HG03025 (cell line): Measurements from ENCODE around the gene SKA1.

Source experiments
- ATAC-seq: cut with Tn5 transposase; IDR thresholded peaks from one replicate; pipeline ENCODE4 v1.9.1; 2021; ENCODE audit warnings: mild to moderate bottlenecking, moderate library complexity; ENCODE audit not compliant: unreplicated experiment, low FRiP score

The SKA1 gene

GRCh38 chr18:50374753-50375391 lies at the start of gene SKA1:
TSS of gene SKA1 (plus strand) at chr18:50375046. CDS start at chr18:50375831, 785 bp downstream.
- peak; percentile 91 for ATAC-seq

- no peak for ATAC-seq
Measured at GRCh38 chr18:50327983-50328382, 46.9 kb upstream of the SKA1 start.

DNA sequence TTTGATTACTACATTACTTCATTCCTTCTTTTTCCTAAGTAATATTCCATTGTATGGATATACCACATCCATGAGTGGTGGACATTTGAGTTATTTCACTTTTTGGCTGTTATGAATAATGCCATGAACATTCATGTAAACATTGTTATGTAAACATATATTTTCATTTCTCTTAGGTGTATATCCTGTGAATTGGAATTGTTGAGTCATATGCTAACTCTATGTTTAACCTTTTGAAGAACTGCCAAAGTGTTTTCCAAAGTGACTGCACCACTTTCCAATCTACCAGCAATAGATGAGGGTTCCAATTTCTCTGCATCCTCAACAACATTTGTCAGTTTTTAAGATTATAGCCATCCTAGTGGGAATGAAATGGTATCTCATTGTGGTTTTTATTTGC lies 44.7 kb upstream of the SKA1 start:
- no peak for ATAC-seq

DNA sequence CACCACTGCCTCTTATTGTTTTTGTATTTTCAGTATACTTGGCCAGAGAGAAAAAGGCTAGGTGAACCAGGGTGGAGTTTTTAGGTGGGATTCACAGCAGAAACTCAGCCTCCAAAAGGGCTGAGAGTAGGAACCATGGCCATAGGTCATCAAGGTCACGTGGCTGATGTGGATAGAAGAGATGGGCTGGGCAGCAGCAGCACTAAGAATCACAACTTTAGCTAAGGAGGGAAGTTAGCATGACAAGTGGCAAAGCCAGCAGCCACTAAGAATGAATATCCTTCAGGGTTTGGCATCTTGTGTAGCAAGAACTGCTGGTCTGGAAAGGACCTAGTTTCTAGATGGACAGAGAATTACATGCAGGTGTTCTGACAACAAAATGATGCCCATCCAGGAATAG lies 43.2 kb upstream of the SKA1 start:
- ATAC-seq, result no peak

DNA sequence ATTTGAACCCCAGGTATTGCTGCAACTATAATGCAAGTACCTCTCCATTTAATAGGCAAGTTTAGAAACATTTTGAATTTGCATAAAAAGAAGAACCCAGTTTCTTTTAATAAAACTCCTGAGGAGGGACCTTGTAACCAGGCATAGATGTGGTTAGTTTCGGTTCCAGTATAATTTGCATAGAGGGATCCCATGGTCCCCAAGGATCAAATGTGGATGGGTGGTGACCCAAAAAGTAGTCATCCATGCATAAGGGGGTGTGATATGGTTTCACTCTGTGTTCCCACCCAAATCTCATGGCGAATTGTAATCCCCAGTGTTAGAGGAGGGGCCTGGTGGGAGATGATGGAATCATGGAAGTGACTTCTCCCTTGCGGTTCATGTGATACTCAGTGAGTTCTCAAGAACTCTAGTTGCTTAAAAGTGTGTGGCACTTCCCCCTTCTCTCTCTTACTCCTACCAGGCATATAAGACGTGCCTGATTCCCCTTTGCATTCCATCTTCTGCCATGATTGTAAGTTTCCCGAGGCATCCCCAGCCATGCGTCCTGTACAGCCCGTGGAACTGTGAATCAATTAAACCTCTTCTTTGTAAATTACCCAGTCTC lies 40.2 kb upstream of the SKA1 start:
- peak; percentile 53 for ATAC-seq

- no peak for ATAC-seq
Measured at GRCh38 chr18:50338122-50338521, 36.7 kb upstream of the SKA1 start.

DNA sequence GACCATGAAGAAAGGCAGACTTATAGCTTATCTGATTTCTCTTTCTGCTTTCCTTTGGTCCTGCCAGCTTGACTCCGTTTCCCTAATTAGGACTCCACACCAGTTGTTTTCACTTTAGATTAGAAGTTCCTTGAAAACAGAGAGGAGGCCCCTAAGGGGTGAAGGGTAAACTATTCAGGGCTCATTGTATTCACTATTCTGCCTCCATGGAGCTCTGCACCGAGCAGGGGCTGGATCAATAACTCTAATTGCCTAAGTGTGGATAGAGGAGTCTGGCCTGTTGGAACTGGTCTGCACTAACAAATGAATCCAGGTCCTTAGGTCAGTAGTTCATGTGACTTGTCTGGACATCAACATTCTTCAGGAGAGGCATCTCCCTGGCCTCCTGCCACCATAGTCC lies 36.1 kb upstream of the SKA1 start:
- ATAC-seq, result no peak

GRCh38 chr18:50340078-50340477 lies 34.8 kb upstream of the SKA1 start:
- ATAC-seq, result no peak

GRCh38 chr18:50341443-50341842 lies 33.4 kb upstream of the SKA1 start:
- no peak for ATAC-seq

DNA sequence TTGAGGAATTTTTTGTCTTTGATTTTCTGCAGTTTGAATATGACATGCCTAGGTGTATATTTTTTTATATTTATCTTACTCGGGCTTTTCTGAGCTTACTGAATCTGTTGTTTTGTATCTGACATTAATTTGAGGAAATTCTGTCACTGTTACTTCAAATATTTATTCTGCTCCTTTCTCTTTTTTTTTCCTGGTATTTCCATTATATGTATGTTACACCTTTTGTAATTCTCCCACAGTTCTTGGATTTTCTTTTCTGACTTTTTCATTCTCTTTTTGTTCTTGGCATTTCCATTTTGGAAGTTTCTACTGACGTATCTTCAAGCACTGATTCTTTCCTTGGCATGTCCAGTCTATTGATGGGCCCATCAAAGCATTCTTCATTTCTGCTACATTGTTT lies 24.1 kb upstream of the SKA1 start:
- no peak for ATAC-seq

DNA sequence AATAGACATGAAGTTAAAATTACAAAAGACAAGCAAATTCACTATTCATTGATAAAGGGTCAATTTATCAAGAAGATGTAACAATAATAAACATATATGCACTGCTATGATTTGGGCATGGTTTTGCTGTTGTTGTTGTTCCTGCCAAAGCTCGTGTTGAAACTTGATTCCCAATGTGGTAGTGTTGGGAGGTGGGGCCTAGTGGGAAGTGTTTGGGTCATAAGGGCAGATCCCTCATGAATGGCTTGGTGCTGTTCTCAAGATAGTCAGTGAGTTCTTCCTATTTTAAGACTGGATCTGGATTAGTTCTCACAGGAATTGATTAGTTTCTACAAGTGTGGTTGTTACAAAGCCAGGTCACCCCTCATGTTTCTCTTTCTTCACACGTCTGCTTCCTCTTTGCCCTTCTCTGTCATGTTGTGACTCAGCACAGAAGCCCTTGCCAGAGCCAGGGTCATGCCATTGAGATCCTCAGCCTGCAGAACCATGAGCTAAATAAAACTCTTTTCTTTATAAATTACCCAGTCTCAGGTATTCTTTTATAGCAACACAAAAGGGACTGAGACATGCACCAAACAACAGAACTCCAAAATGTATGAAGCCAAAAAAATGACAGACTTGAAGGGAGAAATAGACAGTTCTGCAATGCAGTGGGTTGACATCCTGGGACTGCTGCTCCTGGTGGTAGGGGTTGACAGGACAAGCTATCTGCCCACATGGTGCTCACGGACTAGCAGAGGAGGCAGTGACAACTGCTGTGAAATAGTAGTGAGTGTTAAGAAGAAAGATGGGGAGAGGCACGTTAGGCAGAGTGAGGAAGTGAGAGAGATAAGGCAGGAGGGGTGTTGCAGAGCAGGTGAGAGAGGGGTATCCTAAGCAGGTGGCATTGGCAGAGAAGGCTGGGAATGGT lies 18.6 kb upstream of the SKA1 start:
- ATAC-seq, result no peak

GRCh38 chr18:50358844-50359243 lies 16.0 kb upstream of the SKA1 start:
- no peak for ATAC-seq

GRCh38 chr18:50359806-50360205 lies 15.0 kb upstream of the SKA1 start:
- no peak for ATAC-seq

DNA sequence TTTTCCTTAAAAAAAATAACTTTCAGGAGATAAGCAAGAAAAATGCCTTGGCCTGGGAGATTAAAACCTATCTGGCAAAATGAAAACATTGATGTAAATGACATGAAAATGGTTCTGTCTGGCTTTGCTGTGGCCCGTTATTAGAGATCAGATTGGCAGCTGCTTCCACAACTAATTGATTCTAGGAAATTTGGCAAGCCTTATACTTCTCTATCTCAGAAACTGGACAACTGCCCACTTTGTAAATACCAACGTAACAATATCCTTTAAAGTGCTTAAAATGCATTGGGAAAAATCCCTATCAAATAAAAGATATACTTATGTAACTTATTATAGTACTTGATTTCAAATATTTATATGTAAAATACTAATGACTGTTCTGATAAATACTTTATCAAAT lies 14.2 kb upstream of the SKA1 start:
- ATAC-seq, result no peak

GRCh38 chr18:50369672-50370071 lies 5.2 kb upstream of the SKA1 start:
- ATAC-seq, result no peak

DNA sequence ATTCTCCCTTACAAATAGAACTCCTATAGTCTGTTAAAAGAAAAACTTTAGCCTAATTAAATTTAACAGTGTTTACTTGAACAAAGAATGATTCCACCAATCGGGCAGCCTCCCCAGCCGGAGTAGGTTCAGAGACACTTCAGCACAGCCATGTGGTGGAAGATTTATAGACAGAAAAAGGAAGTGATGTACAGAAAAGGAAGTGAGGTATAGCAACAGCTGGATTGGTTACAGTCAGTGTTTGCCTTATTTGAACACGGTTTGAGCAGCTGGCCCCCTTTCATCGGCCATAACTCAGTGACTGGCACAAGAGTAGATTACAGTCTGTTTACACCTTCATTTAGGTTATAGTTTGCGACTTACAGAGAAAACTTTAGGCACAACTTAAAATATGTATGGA lies 2.1 kb upstream of the SKA1 start:
- no peak for ATAC-seq

- no peak for ATAC-seq
Measured at GRCh38 chr18:50373561-50374219, 1.2 kb upstream of the SKA1 start.

DNA sequence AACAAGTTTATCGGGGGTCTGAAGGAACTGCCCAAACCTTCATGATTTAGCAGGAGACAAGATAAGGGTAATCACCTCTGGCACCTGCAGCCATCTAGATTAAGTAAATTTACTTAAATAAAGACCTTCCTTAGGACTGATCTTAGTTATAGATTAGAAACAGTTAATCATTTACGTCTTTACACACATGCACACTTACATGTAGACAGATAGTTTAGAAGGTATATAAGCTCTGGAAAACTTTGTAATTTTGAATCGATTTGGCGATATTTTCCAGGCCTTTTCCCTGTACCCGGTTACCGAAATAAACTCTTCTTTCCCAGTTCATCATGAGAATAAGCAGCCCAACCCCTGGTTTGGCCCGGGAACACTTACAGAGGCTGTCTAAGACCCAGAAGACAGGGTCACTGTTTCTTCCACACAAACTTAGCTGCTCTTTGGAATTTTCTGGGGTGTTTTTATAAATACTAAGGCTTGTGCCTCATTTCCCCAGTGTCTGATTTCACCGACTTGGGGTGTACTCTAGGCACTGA lies 560 bp upstream of the SKA1 start:
- ATAC-seq, result no peak

DNA sequence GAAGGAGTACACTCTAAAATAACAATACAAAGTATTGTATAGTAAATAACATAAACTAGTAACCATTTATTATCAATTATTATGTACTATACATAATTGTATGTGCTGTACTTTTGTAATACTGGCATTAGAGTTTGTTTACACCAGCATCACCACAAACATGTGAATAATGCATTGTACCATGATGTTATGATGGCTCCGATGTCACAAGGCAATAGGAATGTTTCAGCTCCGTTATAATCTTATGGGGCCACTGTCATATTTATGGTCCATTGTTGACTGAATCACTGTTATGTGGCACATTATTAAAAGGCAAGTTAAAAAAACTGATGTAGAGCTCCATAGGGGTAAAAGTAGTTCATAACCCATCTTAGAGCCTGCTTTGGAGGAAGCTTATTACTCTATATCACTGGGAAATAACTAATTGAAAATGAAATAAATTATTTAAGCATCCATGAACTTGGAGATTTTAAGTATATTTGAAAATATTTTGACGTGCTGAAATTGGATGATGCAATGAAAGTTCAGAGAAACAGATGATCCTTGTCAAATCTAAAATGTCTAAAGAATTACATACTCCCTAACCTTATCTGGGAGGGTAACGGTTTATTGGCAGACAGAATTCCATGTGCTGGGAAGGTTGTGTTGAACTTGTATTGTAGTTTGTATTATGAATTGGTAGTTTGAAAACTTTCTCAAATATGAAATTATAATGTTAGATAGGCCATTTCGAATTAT lies 2.4 kb downstream of the SKA1 start:
- no peak for ATAC-seq

GRCh38 chr18:50388988-50389387 lies 14.1 kb downstream of the SKA1 start:
- ATAC-seq, result no peak
